GM08714 (cell line): Measurements from ENCODE around the gene COL9A3.

Experiments used
- H3K4me3 ChIP-seq: fragments of 200-500 bp; sonication (Bioruptor generic); 2 replicates; pipeline ENCODE4 v1.5.1; 2014; ENCODE audit warnings: mild to moderate bottlenecking, low read length, inconsistent platforms
- ZNF274 ChIP-seq: IDR thresholded peaks from 2 replicates; pipeline ENCODE4 v1.6.1; 2012; ENCODE audit warnings: mild to moderate bottlenecking, low read depth, low read length

Gene COL9A3

GRCh38 chr20:62817975-62818591 is 1.2 kb downstream of the COL9A3 start:
- H3K4me3 ChIP-seq = no peak overlapping the region
- no peak for TF ChIP-seq ZNF274

- no peak overlapping the region for H3K4me3 ChIP-seq
- TF ChIP-seq ZNF274 = no peak
Observed at GRCh38 chr20:62818592-62819493, 2.0 kb downstream of the COL9A3 start.

GRCh38 chr20:62819494-62820174 is 2.8 kb downstream of the COL9A3 start:
- no peak overlapping the region for H3K4me3 ChIP-seq
- TF ChIP-seq ZNF274 = no peak

- H3K4me3 ChIP-seq = no peak overlapping the region
- no peak for TF ChIP-seq ZNF274
Observed at GRCh38 chr20:62820208-62820961, 3.5 kb downstream of the COL9A3 start.

- no peak overlapping the region for H3K4me3 ChIP-seq
- TF ChIP-seq ZNF274 = no peak
Observed at GRCh38 chr20:62820962-62821725, 4.3 kb downstream of the COL9A3 start.

- no peak for TF ChIP-seq ZNF274
- no peak overlapping the region for H3K4me3 ChIP-seq
Observed at GRCh38 chr20:62821726-62822210, 4.9 kb downstream of the COL9A3 start.

GRCh38 chr20:62822239-62822787 is 5.5 kb downstream of the COL9A3 start:
- no peak overlapping the region for H3K4me3 ChIP-seq
- no peak for TF ChIP-seq ZNF274

- TF ChIP-seq ZNF274 = no peak
- no peak overlapping the region for H3K4me3 ChIP-seq
Observed at GRCh38 chr20:62822788-62823651, 6.2 kb downstream of the COL9A3 start.

- no peak overlapping the region for H3K4me3 ChIP-seq
- TF ChIP-seq ZNF274 = no peak
Observed at GRCh38 chr20:62823688-62824475, 7.0 kb downstream of the COL9A3 start.

GRCh38 chr20:62824476-62825332 is 7.9 kb downstream of the COL9A3 start:
- H3K4me3 ChIP-seq = no peak overlapping the region; the same call in 1 of the 2 replicates
- TF ChIP-seq ZNF274 = no peak

- no peak for TF ChIP-seq ZNF274
Observed at GRCh38 chr20:62825333-62825985, 8.6 kb downstream of the COL9A3 start.

More at GRCh38 chr20:62825333-62825985, 8.6 kb downstream of the COL9A3 start:
- no peak overlapping the region for H3K4me3 ChIP-seq
